Amygdala (tissue), 56 donors: ENCODE data around the gene PIAS1.

Source experiments
- DNase-seq, 56 donors: peaks; one replicate each; lab custom pipeline; 2025; lab: John Stamatoyannopoulos, UW

The PIAS1 gene

GRCh38 chr15:68061171-68061570 lies 7.1 kb downstream of the PIAS1 start:
- no peak for DNase-seq

GRCh38 chr15:68061602-68062001 lies 7.5 kb downstream of the PIAS1 start:
- DNase-seq: no peak

GRCh38 chr15:68062214-68062613 lies 8.1 kb downstream of the PIAS1 start:
- DNase-seq: no peak

GRCh38 chr15:68062946-68063465 lies 8.9 kb downstream of the PIAS1 start:
- no peak for DNase-seq

GRCh38 chr15:68063606-68064005 lies 9.5 kb downstream of the PIAS1 start:
- DNase-seq: no peak

- DNase-seq: no peak
Observed at GRCh38 chr15:68073576-68074288, 19.6 kb downstream of the PIAS1 start.

- no peak for DNase-seq
Observed at GRCh38 chr15:68075764-68076385, 21.8 kb downstream of the PIAS1 start.

GRCh38 chr15:68078365-68078764 lies 24.2 kb downstream of the PIAS1 start:
- no peak for DNase-seq

GRCh38 chr15:68080334-68080733 lies 26.2 kb downstream of the PIAS1 start:
- DNase-seq: no peak

GRCh38 chr15:68080783-68081182 lies 26.7 kb downstream of the PIAS1 start:
- DNase-seq: no peak

GRCh38 chr15:68081869-68082505 lies 27.9 kb downstream of the PIAS1 start:
- no peak for DNase-seq

- DNase-seq: no peak
Observed at GRCh38 chr15:68082735-68083134, 28.6 kb downstream of the PIAS1 start.

GRCh38 chr15:68083463-68083862 lies 29.3 kb downstream of the PIAS1 start:
- DNase-seq: no peak

- no peak for DNase-seq
Observed at GRCh38 chr15:68085052-68085451, 30.9 kb downstream of the PIAS1 start.

- DNase-seq: no peak
Observed at GRCh38 chr15:68091743-68092142, 37.6 kb downstream of the PIAS1 start.

- DNase-seq: no peak
Observed at GRCh38 chr15:68096099-68096498, 42.0 kb downstream of the PIAS1 start.

- no peak for DNase-seq
Observed at GRCh38 chr15:68097029-68097428, 42.9 kb downstream of the PIAS1 start.

- DNase-seq: no peak
Observed at GRCh38 chr15:68098465-68098864, 44.4 kb downstream of the PIAS1 start.

GRCh38 chr15:68100194-68100593 lies 46.1 kb downstream of the PIAS1 start:
- DNase-seq: no peak

- DNase-seq: no peak
Observed at GRCh38 chr15:68103603-68104002, 49.5 kb downstream of the PIAS1 start.

- DNase-seq: no peak
Observed at GRCh38 chr15:68106656-68107055, 52.5 kb downstream of the PIAS1 start.

- DNase-seq: no peak
Observed at GRCh38 chr15:68107142-68107541, 53.0 kb downstream of the PIAS1 start.
